SK-N-SH (cell line): ENCODE data around the gene TSPAN7.

Experiments
- CHD2 ChIP-seq: fragments of 150-350 bp; IDR thresholded peaks from 2 replicates; pipeline ENCODE4 v1.6.1; 2018; ENCODE audit warnings: low read length; ENCODE audit not compliant: partially characterized antibody
- CTCF ChIP-seq: fragments of 200-600 bp; sonication (generic); IDR thresholded peaks from 2 replicates; pipeline ENCODE4 v1.6.1; 2017; ENCODE audit warnings: antibody characterized with exemption, mild to moderate bottlenecking, moderate library complexity
- EZH2phosphoT487 ChIP-seq: fragments of 200-600 bp; sonication (generic); IDR thresholded peaks from 2 replicates; pipeline ENCODE4 v1.6.1; 2017; ENCODE audit warnings: low read depth, mixed run types, mild to moderate bottlenecking, antibody characterized with exemption, moderate library complexity, borderline replicate concordance
- MAX ChIP-seq: IDR thresholded peaks from 2 replicates; pipeline ENCODE4 v1.4.0; 2012; ENCODE audit warnings: low read depth
- PBX3 ChIP-seq: IDR thresholded peaks from 2 replicates; pipeline ENCODE4; 2012
- POLR2AphosphoS5 ChIP-seq: IDR thresholded peaks from 2 replicates; pipeline ENCODE4 v1.6.1; 2012; ENCODE audit warnings: low read depth, low read length

- TF ChIP-seq POLR2AphosphoS5 (no peak), CTCF (no peak), PBX3 (no peak), CHD2 (no peak), MAX (no peak), EZH2phosphoT487 (no peak)
Measured at GRCh38 chrX:38666909-38667308, 105.6 kb downstream of the TSPAN7 start.
